Measurements from ENCODE around the gene SUSD3. TPM values are rescaled to one million over a fixed set of nuclear protein-coding genes. Genes with fewer than 3 reads are reported as not detected.
A peak's percentile ranks its signal among the peaks of the same experiment; 100 is the strongest.

SUSD3 gene
- total RNA-seq, 2 experiments from 2014 or later, result 34.6 to 36.7 TPM

- intact Hi-C loops (cut with micrococcal nuclease), result loop anchor here (5.0 kb wide), 1 partner anchor 34 kb away; the partner anchor contains the start of gene CARD19
- CTCF ChIA-PET, result interaction anchor here (0.9 to 3.9 kb wide), 3 partner anchors 11 to 23 kb away, joined by 3 to 25 read pairs (median 4); no protein-coding TSS in a partner anchor
- POLR2A ChIA-PET, result interaction anchor here (0.7 to 1.7 kb wide), 4 partner anchors 10 to 184 kb away, joined by 3 to 6 read pairs (median 4); no protein-coding TSS in a partner anchor
- ATAC-seq (no peak), DNase-seq (no peak)
- TF ChIP-seq CTCF (IDR thresholded peaks at IDR 0.05), result no peak
- Mint-ChIP-seq H3K36me3 (ENCODE audit: low read depth) (peaks cover 30% of the 10 kb centered on the region), H3K4me3 (peak overlapping the region; percentile 91), H3K9me3 (no peaks in the 10 kb centered on the region), H3K27ac (peak overlapping the region; percentile 91), H3K4me1 (ENCODE audit: low read depth) (peaks cover 68% of the 10 kb centered on the region), H3K27me3 (no peaks in the 10 kb centered on the region)
These were observed 73.2 kb downstream of the SUSD3 start for GRCh38 chr9:93131599-93132286.

GRCh38 chr9:93132287-93132927 lies 73.9 kb downstream of the SUSD3 start:
- Mint-ChIP-seq H3K36me3 (ENCODE audit: low read depth) (peaks cover 27% of the 10 kb centered on the region), H3K27ac (peak overlapping the region; percentile 91), H3K27me3 (no peaks in the 10 kb centered on the region), H3K4me3 (peak overlapping the region; percentile 91), H3K4me1 (ENCODE audit: low read depth) (peaks cover 64% of the 10 kb centered on the region), H3K9me3 (no peaks in the 10 kb centered on the region)
- TF ChIP-seq CTCF (IDR thresholded peaks at IDR 0.05), result no peak
- ATAC-seq (no peak), DNase-seq (no peak)
- ChIA-PET POLR2A (interaction anchor here (0.7 to 1.7 kb wide), 4 partner anchors 11 to 185 kb away, joined by 3 to 6 read pairs (median 4); no protein-coding TSS in a partner anchor), CTCF (interaction anchor here (1.5 to 3.9 kb wide), 2 partner anchors 12 to 24 kb away, joined by 4 to 25 read pairs; no protein-coding TSS in a partner anchor)
- intact Hi-C loops (cut with micrococcal nuclease), result loop anchor here (5.0 kb wide), 1 partner anchor 35 kb away; the partner anchor contains the start of gene CARD19

- CTCF ChIA-PET, result interaction anchor here (1.1 to 1.3 kb wide), 2 partner anchors 20 to 25 kb away, joined by 3 to 10 read pairs; no protein-coding TSS in a partner anchor
- Mint-ChIP-seq H3K36me3 (ENCODE audit: low read depth) (peaks cover 27% of the 10 kb centered on the region), H3K27ac (peak overlapping the region; percentile 91), H3K4me3 (peak overlapping the region; percentile 91), H3K9me3 (no peaks in the 10 kb centered on the region), H3K27me3 (no peaks in the 10 kb centered on the region), H3K4me1 (ENCODE audit: low read depth) (peaks cover 62% of the 10 kb centered on the region)
- no peak for TF ChIP-seq CTCF (IDR thresholded peaks at IDR 0.05)
- ATAC-seq, result peak; percentile 28
- DNase-seq, result peak; percentile 86
- intact Hi-C loops (cut with micrococcal nuclease), result loop anchor here (5.0 kb wide), 1 partner anchor 36 kb away; the partner anchor contains the start of gene CARD19
- POLR2A ChIA-PET, result interaction anchor here (1.0 to 3.0 kb wide), 12 partner anchors 7 to 178 kb away, joined by 3 to 19 read pairs (median 4); partner anchors contain the start of gene CARD19
These were observed 74.6 kb downstream of the SUSD3 start for GRCh38 chr9:93132946-93133680.

- Mint-ChIP-seq H3K4me1 (ENCODE audit: low read depth) (peaks cover 60% of the 10 kb centered on the region), H3K4me3 (peak overlapping the region; percentile 91), H3K9me3 (peaks cover 2% of the 10 kb centered on the region), H3K27me3 (no peaks in the 10 kb centered on the region), H3K27ac (peak overlapping the region; percentile 91), H3K36me3 (ENCODE audit: low read depth) (peaks cover 27% of the 10 kb centered on the region)
- ChIA-PET CTCF (interaction anchor here (1.0 to 1.3 kb wide), 3 partner anchors 13 to 25 kb away, joined by 3 to 10 read pairs (median 3); no protein-coding TSS in a partner anchor), POLR2A (interaction anchor here (0.6 to 3.0 kb wide), 16 partner anchors 8 to 179 kb away, joined by 3 to 19 read pairs (median 4); partner anchors contain the start of gene CARD19)
- ATAC-seq (no peak), DNase-seq (no peak)
- intact Hi-C loops (cut with micrococcal nuclease), result loop anchor here (5.0 kb wide), 1 partner anchor 36 kb away; the partner anchor contains the start of gene CARD19
- TF ChIP-seq CTCF (IDR thresholded peaks at IDR 0.05), result no peak
These were observed 75.1 kb downstream of the SUSD3 start for GRCh38 chr9:93133681-93134014.

Measured in activated CD8-positive, alpha-beta T cell treated with anti-CD3 and anti-CD28 coated beads for 36 hours (primary cell).